Choroid plexus epithelial cell (primary cell): ENCODE data around the gene B3GNT9.
A peak's percentile ranks its signal among the peaks of the same experiment; 100 is the strongest.

Source experiments
- DNase-seq: peaks from one replicate; pipeline ENCODE4 v3.0.0-alpha.2; 2010; ENCODE audit warnings: low read depth
- H3K4me3 ChIP-seq: 2 replicates; pipeline ENCODE4 v1.5.1; 2011; ENCODE audit warnings: low read depth, mild to moderate bottlenecking, control low read depth, low read length, moderate library complexity
- TF ChIP-seq, protein P1 (sequence below): conservative IDR thresholded peaks from 2 replicates; pipeline ENCODE4 v1.5.1; 2011; ENCODE audit warnings: low read depth, mild to moderate bottlenecking, control low read depth, inconsistent platforms, low read length, moderate library complexity

Gene B3GNT9

GRCh38 chr16:67163164-67163998 is 12.6 kb upstream of the B3GNT9 start:
- TF ChIP-seq, protein P1, sequence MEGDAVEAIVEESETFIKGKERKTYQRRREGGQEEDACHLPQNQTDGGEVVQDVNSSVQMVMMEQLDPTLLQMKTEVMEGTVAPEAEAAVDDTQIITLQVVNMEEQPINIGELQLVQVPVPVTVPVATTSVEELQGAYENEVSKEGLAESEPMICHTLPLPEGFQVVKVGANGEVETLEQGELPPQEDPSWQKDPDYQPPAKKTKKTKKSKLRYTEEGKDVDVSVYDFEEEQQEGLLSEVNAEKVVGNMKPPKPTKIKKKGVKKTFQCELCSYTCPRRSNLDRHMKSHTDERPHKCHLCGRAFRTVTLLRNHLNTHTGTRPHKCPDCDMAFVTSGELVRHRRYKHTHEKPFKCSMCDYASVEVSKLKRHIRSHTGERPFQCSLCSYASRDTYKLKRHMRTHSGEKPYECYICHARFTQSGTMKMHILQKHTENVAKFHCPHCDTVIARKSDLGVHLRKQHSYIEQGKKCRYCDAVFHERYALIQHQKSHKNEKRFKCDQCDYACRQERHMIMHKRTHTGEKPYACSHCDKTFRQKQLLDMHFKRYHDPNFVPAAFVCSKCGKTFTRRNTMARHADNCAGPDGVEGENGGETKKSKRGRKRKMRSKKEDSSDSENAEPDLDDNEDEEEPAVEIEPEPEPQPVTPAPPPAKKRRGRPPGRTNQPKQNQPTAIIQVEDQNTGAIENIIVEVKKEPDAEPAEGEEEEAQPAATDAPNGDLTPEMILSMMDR = no peak
- DNase-seq = peak; percentile 54
- H3K4me3 ChIP-seq = peak overlapping the region; percentile 32

DNA sequence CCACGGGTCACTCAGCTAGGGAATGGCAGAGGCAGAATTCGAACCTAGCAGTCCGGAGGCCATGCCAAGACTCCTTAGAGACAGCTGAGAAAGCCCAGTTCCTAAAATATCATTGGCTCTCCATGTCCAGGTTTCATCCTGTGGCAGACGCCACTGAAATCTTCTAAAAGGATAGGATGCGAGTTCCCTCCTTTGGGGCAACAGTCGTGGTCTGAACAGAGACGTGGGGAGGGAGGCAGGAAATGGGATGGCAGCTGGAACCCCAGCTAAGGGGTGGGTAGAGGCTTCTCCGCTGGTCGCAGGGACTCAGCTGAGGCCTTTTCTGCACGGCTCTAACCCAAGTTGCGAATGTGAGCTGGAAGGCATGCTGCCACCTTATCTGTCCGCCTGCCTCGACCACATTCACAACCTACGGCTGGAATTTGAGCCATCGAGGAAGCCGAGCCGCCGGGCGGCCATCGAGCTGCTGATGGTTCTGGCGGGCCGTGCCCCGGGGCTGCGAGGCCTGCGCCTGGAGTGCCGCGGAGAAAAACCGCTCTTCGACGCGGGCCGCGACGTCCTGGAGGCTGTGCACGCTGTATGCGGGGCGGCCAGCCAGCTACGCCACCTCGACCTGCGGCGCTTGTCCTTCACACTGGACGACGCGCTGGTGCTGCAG is 11.8 kb upstream of the B3GNT9 start:
- H3K4me3 ChIP-seq = peak overlapping the region; percentile 32
- peak; percentile 72 for DNase-seq

DNA sequence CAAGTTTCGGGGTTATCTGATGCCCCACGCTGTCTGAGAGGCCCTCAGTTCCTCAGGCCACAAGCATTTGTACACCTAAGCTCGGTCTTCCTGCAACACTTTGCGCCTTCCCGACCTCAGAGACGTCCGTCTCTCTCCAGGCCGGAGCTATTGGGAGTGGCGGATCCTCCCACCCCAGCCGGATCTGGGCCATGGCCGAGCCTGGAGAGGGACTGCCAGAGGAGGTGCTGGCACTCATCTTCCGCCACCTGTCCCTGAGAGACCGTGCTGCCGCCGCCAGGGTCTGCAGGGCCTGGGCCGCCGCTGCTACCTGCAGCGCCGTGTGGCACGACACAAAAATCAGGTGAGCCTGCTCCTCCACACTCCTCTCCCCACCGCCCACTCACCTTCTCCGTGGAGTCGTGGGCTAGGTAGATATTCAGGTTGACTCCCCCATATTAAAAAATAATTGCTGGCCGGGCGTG is 10.8 kb upstream of the B3GNT9 start:
- DNase-seq = no peak
- TF ChIP-seq, protein P1 = no peak
- H3K4me3 ChIP-seq = peak overlapping the region; percentile 26

More for the DNA sequence above, 11.8 kb upstream of the B3GNT9 start:
- TF ChIP-seq, protein P1 = no peak

DNA sequence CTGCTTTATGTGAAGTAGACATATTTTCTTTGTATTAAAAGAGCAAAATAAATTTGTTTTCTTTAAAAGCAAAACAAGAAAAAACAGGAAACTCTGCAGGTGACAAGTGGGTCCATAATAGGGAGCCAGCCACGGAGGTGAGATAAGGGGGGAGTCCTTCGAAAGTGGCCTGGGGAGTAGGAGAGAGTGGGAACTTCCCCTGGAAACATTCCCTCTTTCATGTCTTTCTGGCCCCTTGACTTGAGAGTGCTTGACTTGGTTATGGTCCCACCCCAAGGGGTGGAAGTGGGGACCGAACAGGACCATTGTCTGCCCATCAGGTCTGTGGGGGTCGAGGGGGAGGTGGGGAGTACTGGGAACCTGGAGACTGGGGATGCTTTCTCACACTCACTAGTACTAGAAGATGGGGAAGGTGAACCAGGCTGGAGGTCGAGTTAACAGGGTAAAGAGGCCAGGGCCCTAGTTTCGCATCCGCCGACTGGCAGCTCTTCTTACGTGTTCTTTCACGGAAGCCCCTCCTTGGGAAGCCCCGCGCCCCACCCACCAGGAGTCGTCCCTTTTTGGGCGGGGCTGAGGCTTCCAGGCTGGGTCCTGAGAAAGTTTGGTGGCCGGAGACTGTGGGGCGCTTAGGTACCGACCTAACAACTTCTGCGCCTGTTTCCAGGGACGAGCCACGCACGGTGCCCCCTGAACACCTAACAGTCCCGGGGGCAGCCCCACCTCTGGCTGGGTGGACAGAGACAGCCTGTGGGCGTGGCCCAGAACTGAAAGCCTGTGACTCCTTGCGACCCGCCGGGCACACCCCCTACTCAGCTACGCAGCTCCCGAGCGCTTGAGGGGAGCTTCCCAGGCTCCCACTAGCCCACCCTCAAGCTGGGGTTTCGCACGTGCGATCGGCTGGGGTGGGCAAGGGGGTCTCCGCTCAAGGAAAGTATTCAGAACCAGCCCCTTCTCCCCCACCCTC is 8.1 kb upstream of the B3GNT9 start:
- TF ChIP-seq, protein P1 = no peak
- DNase-seq = no peak
- peak overlapping the region; percentile 95 for H3K4me3 ChIP-seq

DNA sequence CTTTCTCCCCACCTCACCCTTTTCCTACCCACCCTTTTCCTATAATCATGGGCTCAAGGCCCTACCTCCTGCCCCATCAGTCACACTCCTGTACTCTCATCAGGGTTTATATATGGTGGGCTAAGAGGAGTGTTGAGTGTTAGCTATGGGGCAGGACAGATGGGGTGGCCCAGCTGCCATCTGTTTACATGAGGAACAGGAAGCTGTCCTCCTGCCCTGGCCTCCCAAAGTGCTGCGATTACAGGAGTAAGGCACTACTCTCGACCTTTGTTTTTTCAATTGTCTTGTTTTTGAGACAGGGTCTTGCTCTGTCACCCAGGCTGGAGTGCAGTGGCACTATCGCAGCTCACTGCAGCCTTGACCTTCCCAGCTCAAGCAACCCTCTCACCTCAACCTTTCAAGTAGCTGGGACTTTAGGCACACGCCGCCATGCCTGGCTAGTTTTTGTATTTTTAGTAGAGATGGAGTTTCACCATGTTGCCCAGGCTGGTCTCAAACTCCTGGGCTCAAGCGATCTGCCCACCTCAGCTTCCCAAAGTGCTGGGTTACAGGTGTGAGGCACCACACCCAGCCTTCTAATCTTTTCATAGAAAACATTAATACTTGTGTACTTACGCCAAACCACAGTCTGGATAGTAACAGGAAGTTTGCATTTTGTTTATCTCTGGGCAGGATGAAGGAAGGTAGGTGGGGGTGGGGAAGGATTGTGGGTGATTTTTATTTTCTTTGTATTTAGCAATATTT is 7.3 kb upstream of the B3GNT9 start:
- no peak overlapping the region for H3K4me3 ChIP-seq
- TF ChIP-seq, protein P1 = no peak
- no peak for DNase-seq

- H3K4me3 ChIP-seq = no peak overlapping the region
- DNase-seq = no peak
- TF ChIP-seq, protein P1 = no peak
Measured at GRCh38 chr16:67157106-67157748, 6.4 kb upstream of the B3GNT9 start.
